K562 (cell line): ENCODE measurements around the gene LRRC27. TPM values are rescaled to one million over a fixed set of nuclear protein-coding genes. Genes with fewer than 3 reads are reported as not detected.

Experiments used
- ATAC-seq: fragments of 200-7000 bp; cut with Tn5 transposase; 3 replicates; pipeline ENCODE4 v1.9.1; 2020; ENCODE audit warnings: moderate library complexity
- BruUV-seq: library from RNA; stranded (reverse); fragments of 400-500 nt; replicated peaks from 2 replicates; lab custom pipeline; 2021; lab: Mats Ljungman, UMichigan
- CTCF ChIA-PET: fragments of 300-600 bp; formaldehyde crosslinking; extraction: SDS; loops from one replicate; lab custom pipeline; 2021; ENCODE audit warnings: low intra/inter-chr PET ratio; lab: Yijun Ruan, JAX
- POLR2A ChIA-PET: fragments of 300-600, 350-650 bp; sonication (Branson Sonifier 250); formaldehyde crosslinking; extraction: SDS; loops from one replicate; lab custom pipeline; 2021; ENCODE audit warnings: antibody characterized with exemption, inconsistent platforms; lab: Yijun Ruan, JAX
- DNase-seq, 4 experiments: peaks; one replicate each; pipeline versions ENCODE4 v3.0.0 to v3.0.0-alpha.2; 2011 to 2018; ENCODE audit warnings: low spot score in 3 of 4, mixed read lengths in 3 of 4; ENCODE audit errors: extremely low read depth in 1 of 4
- FAIRE-seq: peaks from 2 replicates; lab custom pipeline; 2011; peaks lifted over from hg19 to GRCh38; lab: Jason Lieb, UNC
- H2AFZ ChIP-seq: 2 replicates; pipeline ENCODE4 v1.6.0; 2011; ENCODE audit warnings: low read depth, low read length, control low read depth, inconsistent platforms
- H3K27ac ChIP-seq: fragments of 200-600 bp; 3 replicates; pipeline ENCODE4 v1.8.0; 2011; ENCODE audit warnings: low read depth, mild to moderate bottlenecking, control low read depth, inconsistent platforms, low read length, moderate library complexity, mixed read lengths; ENCODE audit errors: extremely low read depth
- H3K27me3 ChIP-seq, 2 experiments: fragments of 300-600 bp in 1 of 2; 2 replicates in 1 of 2; 3 replicates in 1 of 2; pipeline versions ENCODE4 v1.6.0 to v1.8.0; 2011; ENCODE audit warnings: inconsistent platforms in 2 of 2, low read length in 2 of 2, mild to moderate bottlenecking in 1 of 2, mixed read lengths in 1 of 2, moderate library complexity in 1 of 2; ENCODE audit not compliant: control insufficient read depth in 2 of 2, insufficient read depth in 2 of 2
- H3K36me3 ChIP-seq: fragments of 300-600 bp; 3 replicates; pipeline ENCODE4 v1.8.0; 2011; ENCODE audit warnings: mild to moderate bottlenecking, low read length, inconsistent platforms; ENCODE audit not compliant: control insufficient read depth, insufficient read depth
- H3K4me1 ChIP-seq, 2 experiments: fragments of 200-600 bp in 1 of 2; replicated peaks in 1 of 2; 2 replicates in 1 of 2; 3 replicates in 1 of 2; pipeline versions ENCODE4 v1.5.1 to v1.8.0; 2011; ENCODE audit warnings: inconsistent platforms in 2 of 2, low read length in 2 of 2, mild to moderate bottlenecking in 1 of 2, mixed read lengths in 1 of 2, moderate library complexity in 1 of 2; ENCODE audit not compliant: control insufficient read depth in 2 of 2, insufficient read depth in 2 of 2
- H3K4me2 ChIP-seq: 2 replicates; pipeline ENCODE4 v1.6.1; 2011; ENCODE audit warnings: low read length, control low read depth, inconsistent platforms, mixed read lengths; ENCODE audit not compliant: insufficient read depth
- H3K4me3 ChIP-seq: fragments of 200-600 bp; sonication (generic), shearing (Covaris generic); 2 replicates; pipeline ENCODE4 v1.5.1; 2016; ENCODE audit warnings: control low read depth, inconsistent platforms
- H3K79me2 ChIP-seq: fragments of 200-600 bp; 3 replicates; pipeline ENCODE4 v1.8.0; 2011; ENCODE audit warnings: low read length, inconsistent platforms; ENCODE audit not compliant: control insufficient read depth, insufficient read depth
- H3K9ac ChIP-seq, 2 experiments: 2 replicates each; pipeline versions ENCODE4 v1.6.0 to v1.6.1; 2011; ENCODE audit warnings: low read depth in 2 of 2, low read length in 2 of 2, control low read depth in 1 of 2, inconsistent platforms in 1 of 2, mild to moderate bottlenecking in 1 of 2, mixed read lengths in 1 of 2; ENCODE audit not compliant: insufficient read depth in 1 of 2
- H3K9me1 ChIP-seq: one replicate; pipeline ENCODE4 v1.6.0; 2011; ENCODE audit warnings: inconsistent platforms, mild to moderate bottlenecking, low read length, moderate library complexity; ENCODE audit not compliant: control insufficient read depth, insufficient read depth
- H3K9me3 ChIP-seq: replicated peaks from 2 replicates; pipeline ENCODE4 v1.5.1; 2011; ENCODE audit warnings: low read depth, low read length, inconsistent platforms; ENCODE audit not compliant: control insufficient read depth, insufficient read depth
- H4K20me1 ChIP-seq: replicated peaks from 2 replicates; pipeline ENCODE4 v1.6.1; 2011; ENCODE audit warnings: low read length, inconsistent platforms, mixed read lengths; ENCODE audit not compliant: control insufficient read depth, insufficient read depth
- ATF1 ChIP-seq, 2 experiments: fragments of 450-650 bp in 1 of 2; IDR thresholded peaks; 2 replicates each; pipeline ENCODE4 v1.6.1; 2016; ENCODE audit warnings: missing compliant biosample characterization in 1 of 2, missing genetic modification characterization in 1 of 2
- EHMT2 ChIP-seq: fragments of 450-650 bp; IDR thresholded peaks from 2 replicates; pipeline ENCODE4 v1.6.1; 2018; ENCODE audit warnings: antibody characterized with exemption
- ETV1 ChIP-seq: fragments of 450-650 bp; conservative IDR thresholded peaks from 2 replicates; pipeline ENCODE4 v1.6.1; 2016; ENCODE audit warnings: missing genetic modification characterization, control low read depth, low read depth, missing compliant biosample characterization
- HDAC1 ChIP-seq, 2 experiments: fragments of 450-650 bp; IDR thresholded peaks; 2 replicates each; pipeline ENCODE4 v1.6.1; 2016 to 2017; ENCODE audit warnings: inconsistent platforms in 1 of 2, mild to moderate bottlenecking in 1 of 2, moderate library complexity in 1 of 2
- HLTF ChIP-seq: fragments of 450-650 bp; IDR thresholded peaks from 2 replicates; pipeline ENCODE4 v1.6.1; 2016
- HNRNPK ChIP-seq: fragments of 200-400 bp; formaldehyde crosslinking; IDR thresholded peaks from one replicate; pipeline ENCODE4 v1.6.1; 2018; ENCODE audit warnings: mild to moderate bottlenecking, low read depth, low read length; ENCODE audit not compliant: poor library complexity, severe bottlenecking
- KDM1A ChIP-seq, 2 experiments: fragments of 450-650 bp; IDR thresholded peaks; 2 replicates each; pipeline ENCODE4 v1.6.1; 2016; ENCODE audit warnings: mild to moderate bottlenecking in 2 of 2
- MYNN ChIP-seq, 2 experiments: sonication (generic); formaldehyde crosslinking in 1 of 2; IDR thresholded peaks; 2 replicates each; pipeline versions ENCODE4 v1.5.0 to v1.6.1; 2016 to 2020; ENCODE audit warnings: antibody characterized with exemption in 1 of 2, missing genetic modification reagents in 1 of 2
- SIRT6 ChIP-seq: IDR thresholded peaks from one replicate; pipeline ENCODE4 v1.6.1; 2012; ENCODE audit warnings: low read depth, mild to moderate bottlenecking, control low read depth, inconsistent platforms, low read length, moderate library complexity
- TAF9B ChIP-seq: fragments of 450-650 bp; IDR thresholded peaks from 2 replicates; pipeline ENCODE4 v1.6.1; 2018; ENCODE audit warnings: mild to moderate bottlenecking; ENCODE audit not compliant: partially characterized antibody
- TCF3 ChIP-seq: sonication (generic); formaldehyde crosslinking; IDR thresholded peaks from 2 replicates; pipeline ENCODE4 v1.4.0; 2020; ENCODE audit warnings: mild to moderate bottlenecking, missing genetic modification reagents
- ZNF124 ChIP-seq: sonication (generic); formaldehyde crosslinking; IDR thresholded peaks from 2 replicates; pipeline ENCODE4 v1.8.1; 2022; ENCODE audit warnings: missing genetic modification reagents
- ZNF282 ChIP-seq: sonication (generic); formaldehyde crosslinking; IDR thresholded peaks from 2 replicates; pipeline ENCODE4 v1.8.1; 2023; ENCODE audit warnings: missing genetic modification reagents
- ZNF316 ChIP-seq: fragments of 450-650 bp; IDR thresholded peaks from 2 replicates; pipeline ENCODE4 v1.6.1; 2016
- WGBS: fragments of 100-300 bp; shearing (Covaris generic); methylation state at CpG from one replicate; pipeline ENCODE4 v1.1.6; 2016; ENCODE audit warnings: low coverage, mixed read lengths; ENCODE audit not compliant: insufficient coverage; ENCODE audit errors: missing lambda C conversion rate; 5-methylcytosine and 5-hydroxymethylcytosine counted together
- in situ Hi-C: fragments of 300-500 bp; cut with MboI; formaldehyde crosslinking; loops from 4 replicates; pipeline ENCODE4 v1.15.0; 2018; ENCODE audit warnings: inconsistent platforms, mixed read lengths
- intact Hi-C: fragments of 100-400 bp; cut with micrococcal nuclease; formaldehyde crosslinking; loops from 2 replicates; pipeline ENCODE4 v1.14.2; 2022
- polyA plus RNA-seq, 8 experiments: library from polyadenylated mRNA; depleted of rRNA in 4 of 8; stranded (reverse) in 5 of 8; unstranded in 3 of 8; fragments of >200 nt; fragmentation: Nextera tagmentation in 2 of 8; fragmentation: Illumina TruSeq in 1 of 8; extraction: Ambion mirVana in 2 of 8; extraction: Trizol in 1 of 8; gene quantifications; 2 replicates each; pipeline versions ENCODE4 v1.2.1 to v1.2.3, GENCODE V29; 2011 to 2014; ENCODE audit warnings: inconsistent platforms in 1 of 8, missing spikeins in 1 of 8
- total RNA-seq, 7 experiments: library from RNA; depleted of rRNA in 6 of 7; stranded (reverse); fragments of >200 nt in 6 of 7; fragmentation: Illumina TruSeq in 2 of 7; extraction: Trizol in 2 of 7; gene quantifications; 2 replicates each; pipeline versions ENCODE4 v1.2.1 to v1.2.3, GENCODE V29; 2011 to 2021; ENCODE audit warnings: low replicate concordance in 1 of 7
- TF ChIP-seq, protein P1 (sequence below): fragments of 250-450 bp; sonication (Bioruptor Pico); IDR thresholded peaks from 2 replicates; pipeline ENCODE4 v1.8.0; 2021; ENCODE audit warnings: mild to moderate bottlenecking, moderate library complexity
- TF ChIP-seq, protein P2 (sequence below): fragments of 200-800 bp; sonication (Bioruptor generic); IDR thresholded peaks from 2 replicates; pipeline ENCODE4 v1.6.1; 2017; ENCODE audit warnings: missing genetic modification characterization, missing compliant biosample characterization
- TF ChIP-seq, protein P3 (sequence below), 2 experiments: IDR thresholded peaks in 1 of 2; conservative IDR thresholded peaks in 1 of 2; 2 replicates each; pipeline ENCODE4 v1.6.1; 2016; ENCODE audit warnings: low read depth in 2 of 2, mild to moderate bottlenecking in 1 of 2, missing compliant biosample characterization in 1 of 2, missing genetic modification characterization in 1 of 2, moderate library complexity in 1 of 2

The LRRC27 gene
- total and polyA plus RNA-seq, 9 of the 15 experiments (the other 6 are each of a cell fraction or from before 2014, with no cell fraction given) = 0.10 to 2.7 (median 1.4) TPM

DNA sequence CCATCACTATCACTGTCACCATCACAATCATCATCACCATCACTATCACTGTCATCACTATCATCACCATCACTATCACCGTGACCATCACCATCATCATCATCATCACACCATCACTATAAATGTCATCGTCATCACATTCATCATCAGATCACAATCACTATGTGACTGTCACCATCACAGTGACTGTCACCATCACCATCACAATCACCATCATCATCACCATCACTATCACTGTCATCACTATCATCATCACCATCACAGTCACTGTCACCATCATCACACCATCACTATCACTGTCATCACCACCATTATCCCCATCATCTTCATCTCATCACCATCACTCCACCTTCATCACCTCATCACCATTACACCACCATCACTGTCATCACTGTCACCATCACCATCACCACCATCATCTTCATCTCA is 96.0 kb downstream of the LRRC27 start:
- no peak for DNase-seq
- H3K36me3 ChIP-seq = no peaks in the 10 kb centered on the region
- H3K27me3 ChIP-seq = no peaks in the 10 kb centered on the region
- H3K4me1 ChIP-seq = peaks cover 4 to 28% of the 10 kb centered on the region in 2 experiments; a peak in 4 of 5 replicates
- H3K9ac ChIP-seq = no peak overlapping the region
- H3K79me2 ChIP-seq = no peaks in the 10 kb centered on the region
- no peak for ATAC-seq
- H3K4me3 ChIP-seq = no peak overlapping the region
- WGBS = 6% methylated on average over 2 of the region's 2 CpGs
- in situ Hi-C loops = no loop called here
- H3K4me2 ChIP-seq = no peak overlapping the region
- no TSS peak for BruUV-seq
- no peaks in the 10 kb centered on the region for H4K20me1 ChIP-seq
- POLR2A ChIA-PET = no interaction called here
- intact Hi-C loops = no loop called here
- no peak overlapping the region for H3K27ac ChIP-seq
- no peak for FAIRE-seq
- H2AFZ ChIP-seq = no peak overlapping the region
- TF ChIP-seq MYNN (IDR thresholded peaks at IDR 0.05) = no peak
- TF ChIP-seq MYNN (CRISPR knock-in tag; IDR thresholded peaks at IDR 0.05) = no peak
- no peak for TF ChIP-seq TCF3
- no peak for TF ChIP-seq TAF9B
- TF ChIP-seq, protein P1, sequence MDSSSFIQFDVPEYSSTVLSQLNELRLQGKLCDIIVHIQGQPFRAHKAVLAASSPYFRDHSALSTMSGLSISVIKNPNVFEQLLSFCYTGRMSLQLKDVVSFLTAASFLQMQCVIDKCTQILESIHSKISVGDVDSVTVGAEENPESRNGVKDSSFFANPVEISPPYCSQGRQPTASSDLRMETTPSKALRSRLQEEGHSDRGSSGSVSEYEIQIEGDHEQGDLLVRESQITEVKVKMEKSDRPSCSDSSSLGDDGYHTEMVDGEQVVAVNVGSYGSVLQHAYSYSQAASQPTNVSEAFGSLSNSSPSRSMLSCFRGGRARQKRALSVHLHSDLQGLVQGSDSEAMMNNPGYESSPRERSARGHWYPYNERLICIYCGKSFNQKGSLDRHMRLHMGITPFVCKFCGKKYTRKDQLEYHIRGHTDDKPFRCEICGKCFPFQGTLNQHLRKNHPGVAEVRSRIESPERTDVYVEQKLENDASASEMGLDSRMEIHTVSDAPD (CRISPR knock-in tag) = no peak
- 0 out of 2 replicates have a peak, but pooled peaks have one; percentile 21 for TF ChIP-seq HLTF
- peak; percentile 19; the same call in 1 of the 2 replicates for TF ChIP-seq EHMT2
- no peak for TF ChIP-seq ETV1 (tag)
- TF ChIP-seq HNRNPK = no peak
- peak in 1 of 2 experiments; percentile 67; a peak in 1 of 4 replicates for TF ChIP-seq HDAC1 (IDR thresholded peaks at IDR 0.05)
- TF ChIP-seq, protein P2, sequence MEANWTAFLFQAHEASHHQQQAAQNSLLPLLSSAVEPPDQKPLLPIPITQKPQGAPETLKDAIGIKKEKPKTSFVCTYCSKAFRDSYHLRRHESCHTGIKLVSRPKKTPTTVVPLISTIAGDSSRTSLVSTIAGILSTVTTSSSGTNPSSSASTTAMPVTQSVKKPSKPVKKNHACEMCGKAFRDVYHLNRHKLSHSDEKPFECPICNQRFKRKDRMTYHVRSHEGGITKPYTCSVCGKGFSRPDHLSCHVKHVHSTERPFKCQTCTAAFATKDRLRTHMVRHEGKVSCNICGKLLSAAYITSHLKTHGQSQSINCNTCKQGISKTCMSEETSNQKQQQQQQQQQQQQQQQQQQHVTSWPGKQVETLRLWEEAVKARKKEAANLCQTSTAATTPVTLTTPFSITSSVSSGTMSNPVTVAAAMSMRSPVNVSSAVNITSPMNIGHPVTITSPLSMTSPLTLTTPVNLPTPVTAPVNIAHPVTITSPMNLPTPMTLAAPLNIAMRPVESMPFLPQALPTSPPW (CRISPR knock-in tag) = no peak
- TF ChIP-seq ATF1 (CRISPR knock-in tag; IDR thresholded peaks at IDR 0.05) = no peak
- peak; percentile 65 for TF ChIP-seq ATF1 (tag; IDR thresholded peaks at IDR 0.05)
- TF ChIP-seq SIRT6 = no peak
- TF ChIP-seq ZNF316 = peak; percentile 51; the same call in 1 of the 2 replicates
- no peak for TF ChIP-seq ZNF282 (CRISPR knock-in tag)
- no peak for TF ChIP-seq ZNF124 (CRISPR knock-in tag)
- TF ChIP-seq, protein P3, sequence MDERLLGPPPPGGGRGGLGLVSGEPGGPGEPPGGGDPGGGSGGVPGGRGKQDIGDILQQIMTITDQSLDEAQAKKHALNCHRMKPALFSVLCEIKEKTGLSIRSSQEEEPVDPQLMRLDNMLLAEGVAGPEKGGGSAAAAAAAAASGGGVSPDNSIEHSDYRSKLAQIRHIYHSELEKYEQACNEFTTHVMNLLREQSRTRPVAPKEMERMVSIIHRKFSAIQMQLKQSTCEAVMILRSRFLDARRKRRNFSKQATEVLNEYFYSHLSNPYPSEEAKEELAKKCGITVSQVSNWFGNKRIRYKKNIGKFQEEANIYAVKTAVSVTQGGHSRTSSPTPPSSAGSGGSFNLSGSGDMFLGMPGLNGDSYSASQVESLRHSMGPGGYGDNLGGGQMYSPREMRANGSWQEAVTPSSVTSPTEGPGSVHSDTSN (CRISPR knock-in tag; IDR thresholded peaks at IDR 0.05; ENCODE audit: low read depth) = no peak
- TF ChIP-seq, protein P3 (tag; conservative IDR thresholded peaks at IDR 0.05; ENCODE audit: low read depth) = 0 out of 2 replicates have a peak, but pooled peaks have one; percentile 28
- peak; percentile 32 to 63; a peak in 3 of 4 replicates for TF ChIP-seq KDM1A (IDR thresholded peaks at IDR 0.05)
- H3K9me1 ChIP-seq = no peaks in the 10 kb centered on the region
- H3K9me3 ChIP-seq = no peaks in the 10 kb centered on the region
- CTCF ChIA-PET = no interaction called here
